ENCODE data around the gene FBXL15. TPM values are rescaled to one million over a fixed set of nuclear protein-coding genes. Genes with fewer than 3 reads are reported as not detected.

The FBXL15 gene
- total and polyA plus RNA-seq, 2 experiments from 2014 or later = 18.5 to 36.1 TPM

GRCh38 chr10:102405632-102406031 is 15.0 kb upstream of the FBXL15 start:
- TF ChIP-seq JUNB (IDR thresholded peaks at IDR 0.05; ENCODE audit: unreplicated experiment) (no peak), CTCF (conservative IDR thresholded peaks at IDR 0.05; ENCODE audit: low read depth in 2 of 2) (no peak), POLR2AphosphoS5 (IDR thresholded peaks at IDR 0.05; ENCODE audit: low read depth) (no peak), ETS1 (IDR thresholded peaks at IDR 0.05) (no peak), NANOG (IDR thresholded peaks at IDR 0.05; ENCODE audit: borderline replicate concordance) (no peak), STAT1 (IDR thresholded peaks at IDR 0.05; ENCODE audit: unreplicated experiment) (no peak)

GRCh38 chr10:102406815-102407214 is 13.8 kb upstream of the FBXL15 start:
- no peak for DNase-seq (ENCODE audit: low spot score)
- H3K4me3 ChIP-seq = no peak overlapping the region
- H3K4me3 Mint-ChIP-seq = no peak overlapping the region; the same call in 2 of the 3 replicates
- H3K36me3 ChIP-seq (ENCODE audit: insufficient read depth) = no peaks in the 10 kb centered on the region
- no peak overlapping the region for H3K27ac Mint-ChIP-seq
- peaks cover 2% of the 10 kb centered on the region; the same call in 1 of the 3 replicates for H3K36me3 Mint-ChIP-seq (ENCODE audit: low read depth)
- peaks cover 22% of the 10 kb centered on the region for H3K4me1 Mint-ChIP-seq
- H3K79me2 ChIP-seq (replicated peaks; ENCODE audit: insufficient read depth) = no peaks in the 10 kb centered on the region
- H3K9me2 ChIP-seq (ENCODE audit: insufficient read depth) = no peaks in the 10 kb centered on the region
- H3K4me1 ChIP-seq (ENCODE audit: insufficient read depth) = peaks cover 16% of the 10 kb centered on the region
- no peak overlapping the region for H2AFZ ChIP-seq
- no peak for ATAC-seq
- H3K27ac ChIP-seq (ENCODE audit: low read depth) = no peak overlapping the region
- H3K27me3 Mint-ChIP-seq (ENCODE audit: insufficient read depth, low read depth, poor library complexity) = peaks cover 52% of the 10 kb centered on the region
- TF ChIP-seq ETS1 (IDR thresholded peaks at IDR 0.05) (no peak), EZH2phosphoT487 (IDR thresholded peaks at IDR 0.05; ENCODE audit: unreplicated experiment) (no peak), ZNF462 (CRISPR knock-in tag; IDR thresholded peaks at IDR 0.05) (no peak), POLR2AphosphoS5 (IDR thresholded peaks at IDR 0.05; ENCODE audit: low read depth) (no peak), EZH2 (IDR thresholded peaks at IDR 0.05; ENCODE audit: low read depth, unreplicated experiment) (no peak), JUNB (IDR thresholded peaks at IDR 0.05; ENCODE audit: unreplicated experiment) (no peak)
- H3K4me2 ChIP-seq = no peak overlapping the region
- no peaks in the 10 kb centered on the region for H3K9me3 Mint-ChIP-seq
- peaks cover 46% of the 10 kb centered on the region for H3K27me3 ChIP-seq (ENCODE audit: insufficient read depth)
- no peaks in the 10 kb centered on the region for H4K20me1 ChIP-seq (replicated peaks; ENCODE audit: insufficient read depth)
- peaks cover 12% of the 10 kb centered on the region for H3F3A ChIP-seq (replicated peaks; ENCODE audit: low read depth)

More at GRCh38 chr10:102405632-102406031, 15.0 kb upstream of the FBXL15 start:
- H3K27ac ChIP-seq (ENCODE audit: low read depth) = no peak overlapping the region
- peaks cover 34% of the 10 kb centered on the region for H3K27me3 ChIP-seq (ENCODE audit: insufficient read depth)
- H3F3A ChIP-seq (replicated peaks; ENCODE audit: low read depth) = peaks cover 12% of the 10 kb centered on the region
- no peak overlapping the region for H2AFZ ChIP-seq
- no peaks in the 10 kb centered on the region for H3K9me2 ChIP-seq (ENCODE audit: insufficient read depth)
- H3K4me2 ChIP-seq = no peak overlapping the region
- ATAC-seq (no peak), DNase-seq (ENCODE audit: low spot score) (no peak)
- peaks cover 47% of the 10 kb centered on the region for H3K27me3 Mint-ChIP-seq (ENCODE audit: insufficient read depth, low read depth, poor library complexity)
- H3K36me3 ChIP-seq (ENCODE audit: insufficient read depth) = no peaks in the 10 kb centered on the region
- H4K20me1 ChIP-seq (replicated peaks; ENCODE audit: insufficient read depth) = no peaks in the 10 kb centered on the region
- H3K27ac Mint-ChIP-seq = no peak overlapping the region
- H3K4me3 ChIP-seq = no peak overlapping the region
- H3K4me1 Mint-ChIP-seq = peaks cover 12% of the 10 kb centered on the region
- H3K79me2 ChIP-seq (replicated peaks; ENCODE audit: insufficient read depth) = no peaks in the 10 kb centered on the region
- H3K36me3 Mint-ChIP-seq (ENCODE audit: low read depth) = peaks cover 2% of the 10 kb centered on the region; the same call in 1 of the 3 replicates
- no peaks in the 10 kb centered on the region for H3K9me3 Mint-ChIP-seq
- H3K4me3 Mint-ChIP-seq = no peak overlapping the region
- H3K4me1 ChIP-seq (ENCODE audit: insufficient read depth) = peaks cover 10% of the 10 kb centered on the region
